ENCODE data around the gene LYPD6B.

DNA sequence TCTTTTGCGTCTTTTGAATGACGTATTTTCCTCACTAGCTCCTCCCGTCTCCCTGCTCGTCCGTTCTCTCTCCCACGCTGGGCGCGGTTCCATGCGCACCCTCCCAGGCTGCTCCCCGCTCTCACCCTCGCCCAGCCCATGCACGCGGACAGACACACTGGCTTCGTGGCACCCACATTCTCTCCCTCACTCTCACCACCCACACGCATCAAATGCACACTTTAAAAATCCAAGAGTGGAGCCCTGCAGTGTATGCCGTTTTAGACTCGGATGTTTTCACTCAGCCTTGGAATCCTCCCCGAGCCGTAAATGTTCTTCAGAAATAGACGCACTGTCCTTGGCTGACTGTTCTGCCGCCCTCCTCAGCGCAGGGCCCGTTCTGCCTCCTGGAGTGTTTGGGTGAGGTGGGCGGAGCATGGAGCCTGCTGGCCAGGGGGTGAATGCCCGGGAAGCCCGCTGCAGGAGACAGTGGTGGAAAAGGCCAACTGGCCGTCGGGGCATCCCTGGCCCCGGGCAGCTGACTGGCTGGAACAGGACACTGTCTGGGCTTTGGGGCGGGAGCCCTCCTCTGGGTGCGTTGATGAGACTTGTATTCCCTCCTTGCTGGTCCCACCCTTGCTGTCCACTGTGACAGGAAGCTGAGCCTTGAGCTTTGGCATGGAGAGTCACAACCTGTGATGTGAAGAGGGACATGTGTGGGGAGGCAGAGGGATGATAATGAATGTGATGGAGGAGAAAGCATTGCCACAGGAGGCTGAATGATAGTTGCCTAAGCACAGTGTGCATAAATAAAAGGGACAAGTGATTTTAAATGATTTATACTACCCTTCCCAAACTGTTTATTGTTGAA lies 35.4 kb upstream of the LYPD6B start:
- TF ChIP-seq, protein P1, sequence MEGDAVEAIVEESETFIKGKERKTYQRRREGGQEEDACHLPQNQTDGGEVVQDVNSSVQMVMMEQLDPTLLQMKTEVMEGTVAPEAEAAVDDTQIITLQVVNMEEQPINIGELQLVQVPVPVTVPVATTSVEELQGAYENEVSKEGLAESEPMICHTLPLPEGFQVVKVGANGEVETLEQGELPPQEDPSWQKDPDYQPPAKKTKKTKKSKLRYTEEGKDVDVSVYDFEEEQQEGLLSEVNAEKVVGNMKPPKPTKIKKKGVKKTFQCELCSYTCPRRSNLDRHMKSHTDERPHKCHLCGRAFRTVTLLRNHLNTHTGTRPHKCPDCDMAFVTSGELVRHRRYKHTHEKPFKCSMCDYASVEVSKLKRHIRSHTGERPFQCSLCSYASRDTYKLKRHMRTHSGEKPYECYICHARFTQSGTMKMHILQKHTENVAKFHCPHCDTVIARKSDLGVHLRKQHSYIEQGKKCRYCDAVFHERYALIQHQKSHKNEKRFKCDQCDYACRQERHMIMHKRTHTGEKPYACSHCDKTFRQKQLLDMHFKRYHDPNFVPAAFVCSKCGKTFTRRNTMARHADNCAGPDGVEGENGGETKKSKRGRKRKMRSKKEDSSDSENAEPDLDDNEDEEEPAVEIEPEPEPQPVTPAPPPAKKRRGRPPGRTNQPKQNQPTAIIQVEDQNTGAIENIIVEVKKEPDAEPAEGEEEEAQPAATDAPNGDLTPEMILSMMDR (conservative IDR thresholded peaks at IDR 0.05; ENCODE audit: low read depth, low read length): no peak
- no peak for TF ChIP-seq EZH2 (IDR thresholded peaks at IDR 0.05; ENCODE audit: borderline replicate concordance, low read depth, low read length, poor library complexity, severe bottlenecking)

Measured in A673 (cell line).